GM23248 (cell line): ENCODE data around the gene CNKSR3. TPM values are rescaled to one million over a fixed set of nuclear protein-coding genes. Genes with fewer than 3 reads are reported as not detected.
A peak's percentile ranks its signal among the peaks of the same experiment; 100 is the strongest.

ENCODE experiments used
- DNase-seq: peaks from one replicate; pipeline ENCODE4 v3.0.0-alpha.2; 2015
- H2AFZ ChIP-seq: fragments of 200-600 bp; sonication (generic); 2 replicates; pipeline ENCODE4 v1.6.1; 2016; ENCODE audit warnings: antibody characterized with exemption
- H3F3A ChIP-seq: fragments of 200-600 bp; sonication (generic); 2 replicates; pipeline ENCODE4 v1.6.1; 2016; ENCODE audit warnings: mild to moderate bottlenecking, antibody characterized with exemption, mixed run types; ENCODE audit not compliant: insufficient read depth
- H3K27ac ChIP-seq: fragments of 200-600 bp; sonication (generic); 2 replicates; pipeline ENCODE4 v1.5.1; 2016; ENCODE audit warnings: mild to moderate bottlenecking
- H3K27me3 ChIP-seq: fragments of 200-600 bp; sonication (generic); replicated peaks from 2 replicates; pipeline ENCODE4 v1.6.1; 2016; ENCODE audit warnings: mild to moderate bottlenecking; ENCODE audit not compliant: insufficient read depth
- H3K36me3 ChIP-seq: fragments of 200-600 bp; sonication (generic); 2 replicates; pipeline ENCODE4 v1.6.1; 2016; ENCODE audit warnings: low read depth, mild to moderate bottlenecking
- H3K4me1 ChIP-seq: fragments of 200-600 bp; sonication (generic); 2 replicates; pipeline ENCODE4 v1.6.1; 2016; ENCODE audit warnings: mild to moderate bottlenecking; ENCODE audit not compliant: insufficient read depth
- H3K4me2 ChIP-seq: fragments of 200-600 bp; sonication (generic); one replicate; pipeline ENCODE4 v1.6.1; 2016; ENCODE audit warnings: mild to moderate bottlenecking; ENCODE audit not compliant: unreplicated experiment
- H3K4me3 ChIP-seq: fragments of 200-600 bp; sonication (generic); 2 replicates; pipeline ENCODE4 v1.5.1; 2016; ENCODE audit warnings: mild to moderate bottlenecking
- H3K79me2 ChIP-seq: fragments of 200-600 bp; sonication (generic); 2 replicates; pipeline ENCODE4 v1.6.1; 2016; ENCODE audit warnings: mild to moderate bottlenecking; ENCODE audit not compliant: insufficient read depth
- H3K9ac ChIP-seq: fragments of 200-600 bp; sonication (generic); 2 replicates; pipeline ENCODE4 v1.6.1; 2016; ENCODE audit warnings: mild to moderate bottlenecking
- H3K9me2 ChIP-seq: fragments of 200-600 bp; sonication (generic); 2 replicates; pipeline ENCODE4 v1.6.1; 2016; ENCODE audit warnings: mixed run types, mild to moderate bottlenecking, moderate library complexity; ENCODE audit not compliant: insufficient read depth
- H3K9me3 ChIP-seq: fragments of 200-600 bp; sonication (generic); one replicate; pipeline ENCODE4 v1.6.1; 2017; ENCODE audit warnings: low read depth
- H4K20me1 ChIP-seq: fragments of 200-600 bp; sonication (generic); 2 replicates; pipeline ENCODE4 v1.6.0; 2016; ENCODE audit not compliant: insufficient read depth
- EZH2 ChIP-seq: fragments of 200-600 bp; sonication (generic); IDR thresholded peaks from 2 replicates; pipeline ENCODE4 v1.6.1; 2018; ENCODE audit warnings: antibody characterized with exemption, mild to moderate bottlenecking; ENCODE audit not compliant: insufficient read depth, poor library complexity, severe bottlenecking
- EZH2phosphoT487 ChIP-seq: fragments of 200-600 bp; sonication (generic); IDR thresholded peaks from 2 replicates; pipeline ENCODE4 v1.6.1; 2018; ENCODE audit warnings: antibody characterized with exemption, moderate library complexity, mild to moderate bottlenecking, low read depth; ENCODE audit not compliant: insufficient read depth
- WGBS, 2 experiments: methylation state at CpG; one replicate each; pipeline ENCODE4 v1.1.6; 2015 to 2017; ENCODE audit warnings: low lambda C conversion rate in 2 of 2, low coverage in 1 of 2; ENCODE audit errors: missing lambda C conversion rate in 2 of 2; 5-methylcytosine and 5-hydroxymethylcytosine counted together
- in situ Hi-C: fragments of 300-500 bp; cut with MboI; formaldehyde crosslinking; loops from 2 replicates; pipeline ENCODE4 v1.15.0; 2020
- polyA plus RNA-seq: library from polyadenylated mRNA; unstranded; fragments of >200 nt; fragmentation: Nextera tagmentation; extraction: Ambion mirVana; gene quantifications from 2 replicates; pipeline ENCODE4 v1.2.1, GENCODE V29; 2016
- total RNA-seq: library from RNA; depleted of rRNA; stranded (reverse); fragments of >200 nt; shearing (Covaris generic); gene quantifications from 2 replicates; pipeline ENCODE4 v1.2.3, GENCODE V29; 2014

Gene CNKSR3
- total and polyA plus RNA-seq, 2 experiments from 2014 or later = 1.7 to 1.9 TPM

GRCh38 chr6:154508573-154509375 is 1.7 kb downstream of the CNKSR3 start:
- no peaks in the 10 kb centered on the region for H3K9me3 ChIP-seq
- peak overlapping the region; percentile 95 for H3K4me2 ChIP-seq
- WGBS, 2 experiments = 31 to 34% methylated on average over 14 of the region's 14 CpGs
- peak overlapping the region; percentile 85 for H3K4me3 ChIP-seq
- in situ Hi-C loops = no loop called here
- DNase-seq = peak; percentile 26
- H3K9ac ChIP-seq = peak overlapping the region; percentile 79; the same call in 1 of the 2 replicates
- H3K9me2 ChIP-seq = no peaks in the 10 kb centered on the region
- H3K36me3 ChIP-seq = no peaks in the 10 kb centered on the region
- no peak overlapping the region for H3K27ac ChIP-seq
- H3F3A ChIP-seq = peaks cover 7% of the 10 kb centered on the region; the same call in 1 of the 2 replicates
- 0 out of 2 replicates have a peak overlapping the region, but pooled peaks have one; percentile 87 for H2AFZ ChIP-seq
- peaks cover 21% of the 10 kb centered on the region for H3K79me2 ChIP-seq
- H3K4me1 ChIP-seq = peaks cover 13% of the 10 kb centered on the region
- H3K27me3 ChIP-seq = no peaks in the 10 kb centered on the region
- H4K20me1 ChIP-seq = no peaks in the 10 kb centered on the region
- TF ChIP-seq EZH2 (no peak), EZH2phosphoT487 (no peak)

GRCh38 chr6:154506991-154507898 is 3.2 kb downstream of the CNKSR3 start:
- no peak for TF ChIP-seq EZH2phosphoT487
- TF ChIP-seq EZH2 = no peak
- Histone ChIP-seq H3K27ac (no peak overlapping the region), H2AFZ (no peak overlapping the region), H3K79me2 (peaks cover 24% of the 10 kb centered on the region), H4K20me1 (no peaks in the 10 kb centered on the region), H3F3A (peaks cover 7% of the 10 kb centered on the region; the same call in 1 of the 2 replicates), H3K4me2 (no peak overlapping the region), H3K9ac (no peak overlapping the region), H3K9me2 (no peaks in the 10 kb centered on the region), H3K9me3 (no peaks in the 10 kb centered on the region), H3K4me3 (no peak overlapping the region), H3K36me3 (no peaks in the 10 kb centered on the region), H3K27me3 (no peaks in the 10 kb centered on the region), H3K4me1 (peaks cover 15% of the 10 kb centered on the region)
- in situ Hi-C loops = no loop called here
- no peak for DNase-seq
- 93 to 94% methylated on average over 14 of the region's 14 CpGs for WGBS, 2 experiments

GRCh38 chr6:154506582-154506981 is 3.9 kb downstream of the CNKSR3 start:
- Histone ChIP-seq H3K27ac (no peak overlapping the region), H3K79me2 (peaks cover 24% of the 10 kb centered on the region), H3K4me3 (no peak overlapping the region), H3K27me3 (no peaks in the 10 kb centered on the region), H3K9me3 (no peaks in the 10 kb centered on the region), H3K4me2 (no peak overlapping the region), H3K9ac (no peak overlapping the region), H3K4me1 (peaks cover 11% of the 10 kb centered on the region), H3F3A (peaks cover 7% of the 10 kb centered on the region; the same call in 1 of the 2 replicates), H2AFZ (no peak overlapping the region), H3K9me2 (no peaks in the 10 kb centered on the region), H3K36me3 (no peaks in the 10 kb centered on the region), H4K20me1 (no peaks in the 10 kb centered on the region)
- WGBS, 2 experiments = 93 to 95% methylated on average over 9 of the region's 9 CpGs
- in situ Hi-C loops = no loop called here
- no peak for DNase-seq
- TF ChIP-seq EZH2phosphoT487 (no peak), EZH2 (no peak)

- peaks cover 24% of the 10 kb centered on the region for H3K79me2 ChIP-seq
Measured at GRCh38 chr6:154506108-154506507, 4.4 kb downstream of the CNKSR3 start.

More at GRCh38 chr6:154506108-154506507, 4.4 kb downstream of the CNKSR3 start:
- H3K9ac ChIP-seq = no peak overlapping the region
- no peaks in the 10 kb centered on the region for H3K36me3 ChIP-seq
- H2AFZ ChIP-seq = no peak overlapping the region
- peaks cover 9% of the 10 kb centered on the region for H3K4me1 ChIP-seq
- no peak overlapping the region for H3K4me3 ChIP-seq
- in situ Hi-C loops = no loop called here
- no peaks in the 10 kb centered on the region for H4K20me1 ChIP-seq
- DNase-seq = no peak
- peaks cover 5% of the 10 kb centered on the region; the same call in 1 of the 2 replicates for H3F3A ChIP-seq
- no peak for TF ChIP-seq EZH2phosphoT487
- no peak for TF ChIP-seq EZH2
- H3K4me2 ChIP-seq = no peak overlapping the region
- no peaks in the 10 kb centered on the region for H3K9me3 ChIP-seq
- no peak overlapping the region for H3K27ac ChIP-seq
- H3K9me2 ChIP-seq = no peaks in the 10 kb centered on the region
- H3K27me3 ChIP-seq = no peaks in the 10 kb centered on the region
